ENCODE measurements around the gene RHOF. TPM values are rescaled to one million over a fixed set of nuclear protein-coding genes. Genes with fewer than 3 reads are reported as not detected.
A peak's percentile ranks its signal among the peaks of the same experiment; 100 is the strongest.

The RHOF gene
- total and polyA plus RNA-seq, 2 of the 13 experiments (the other 11 are each of a cell fraction or from before 2014, with no cell fraction given): 14.6 to 32.2 TPM

- 0 out of 2 replicates have a peak, but pooled peaks have one; percentile 20 for TF ChIP-seq ZNF564 (CRISPR knock-in tag; IDR thresholded peaks at IDR 0.05)
- no peak for TF ChIP-seq ZNF83 (CRISPR knock-in tag; IDR thresholded peaks at IDR 0.05; ENCODE audit: borderline replicate concordance)
- TF ChIP-seq ZNF547 (CRISPR knock-in tag; IDR thresholded peaks at IDR 0.05): no peak
- TF ChIP-seq U2AF1 (optimal IDR thresholded peaks at IDR 0.05; ENCODE audit: low read depth, low read length): no peak
- 0 out of 2 replicates have a peak, but pooled peaks have one; percentile 9 for TF ChIP-seq ZNF350 (CRISPR knock-in tag; IDR thresholded peaks at IDR 0.05; ENCODE audit: borderline replicate concordance, low read depth)
- TF ChIP-seq ZNF138 (CRISPR knock-in tag; IDR thresholded peaks at IDR 0.05; ENCODE audit: low read depth): no peak
- no peak for TF ChIP-seq ELF3 (CRISPR knock-in tag; IDR thresholded peaks at IDR 0.05)
- no peak for TF ChIP-seq HMGA1 (CRISPR knock-in tag; conservative IDR thresholded peaks at IDR 0.05)
- TF ChIP-seq HNF4A (CRISPR knock-in tag; IDR thresholded peaks at IDR 0.05): peak; percentile 10; the same call in 1 of the 2 replicates
- no peak for TF ChIP-seq MYNN (CRISPR knock-in tag; IDR thresholded peaks at IDR 0.05; ENCODE audit: low read depth)
- TF ChIP-seq TSC22D2 (CRISPR knock-in tag; IDR thresholded peaks at IDR 0.05; ENCODE audit: borderline replicate concordance): no peak
- no peak for TF ChIP-seq MBD4 (IDR thresholded peaks at IDR 0.05; ENCODE audit: borderline replicate concordance, low read length)
- TF ChIP-seq ZNF276 (CRISPR knock-in tag; IDR thresholded peaks at IDR 0.05; ENCODE audit: low read depth): no peak
- no peak; the same call in 1 of the 2 replicates for TF ChIP-seq KMT2A (CRISPR knock-in tag; IDR thresholded peaks at IDR 0.05)
- TF ChIP-seq ATM (IDR thresholded peaks at IDR 0.05; ENCODE audit: borderline replicate concordance): no peak
- no peak for TF ChIP-seq FUBP1 (CRISPR knock-in tag; IDR thresholded peaks at IDR 0.05; ENCODE audit: borderline replicate concordance)
- TF ChIP-seq LCORL (IDR thresholded peaks at IDR 0.05): no peak
- TF ChIP-seq LCORL (CRISPR knock-in tag; IDR thresholded peaks at IDR 0.05): peak; percentile 47
- TF ChIP-seq ZFY (CRISPR knock-in tag; IDR thresholded peaks at IDR 0.05): no peak; the same call in 1 of the 2 replicates
- TF ChIP-seq PCBP2 (optimal IDR thresholded peaks at IDR 0.05; ENCODE audit: low read depth, low read length, poor library complexity, severe bottlenecking): no peak
- TF ChIP-seq ZNF747 (CRISPR knock-in tag; IDR thresholded peaks at IDR 0.05; ENCODE audit: borderline replicate concordance): no peak
- peak; percentile 2; the same call in 1 of the 2 replicates for TF ChIP-seq HNF4G (IDR thresholded peaks at IDR 0.05; ENCODE audit: borderline replicate concordance, low read depth, low read length)
- no peak for TF ChIP-seq HNF4G (CRISPR knock-in tag; IDR thresholded peaks at IDR 0.05; ENCODE audit: borderline replicate concordance, low read depth)
- TF ChIP-seq FOXA3 (CRISPR knock-in tag; IDR thresholded peaks at IDR 0.05): no peak
- TF ChIP-seq BCL3 (CRISPR knock-in tag; IDR thresholded peaks at IDR 0.05): peak; percentile 12; the same call in 1 of the 2 replicates
- peak; percentile 37; the same call in 1 of the 2 replicates for TF ChIP-seq RAD21 (CRISPR knock-in tag; IDR thresholded peaks at IDR 0.05)
- no peak; the same call in 1 of the 2 replicates for TF ChIP-seq KAT8 (CRISPR knock-in tag; IDR thresholded peaks at IDR 0.05)
These were observed 6.6 kb upstream of the RHOF start (continued) for GRCh38 chr12:121799842-121800693.

All from HepG2 (cell line).